C1 segment of cervical spinal cord (tissue), 14 donors: ENCODE results near the gene PADI6.
"Not testable (repeated sequence)": the region's sequence is repeated elsewhere in the genome, so short reads cannot be mapped to it uniquely, and the experiment has no call there.

Experiments used
- DNase-seq, 14 donors: peaks; one replicate each; lab custom pipeline; 2025; lab: John Stamatoyannopoulos, UW

PADI6 gene

GRCh38 chr1:17371896-17372295, at the start of gene PADI6:
Gene PADI6, plus strand, starts transcription at chr1:17372196. Its CDS starts 50 bp downstream, at chr1:17372246.
- DNase-seq = no peak

DNA sequence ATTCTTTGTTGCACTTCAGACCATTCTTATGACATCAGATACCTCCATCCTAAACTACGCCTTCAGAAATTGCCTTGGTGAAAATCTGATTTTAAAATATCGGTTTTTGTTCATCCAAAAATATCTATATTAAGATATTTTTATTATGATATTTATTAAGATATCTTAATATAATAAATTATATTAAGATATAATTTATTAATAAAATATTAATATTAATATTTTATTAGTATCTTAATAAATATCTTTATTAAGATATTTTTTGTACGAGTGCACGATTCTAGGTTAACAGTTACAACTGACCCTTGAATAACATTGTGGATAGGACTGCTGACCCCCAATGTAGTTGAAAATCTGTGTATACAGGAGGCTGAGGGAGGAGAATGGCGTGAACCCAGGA, 43.1 kb upstream of the PADI6 start:
- DNase-seq = no peak

- no peak for DNase-seq
Observed at GRCh38 chr1:17329610-17330009, 42.4 kb upstream of the PADI6 start.

DNA sequence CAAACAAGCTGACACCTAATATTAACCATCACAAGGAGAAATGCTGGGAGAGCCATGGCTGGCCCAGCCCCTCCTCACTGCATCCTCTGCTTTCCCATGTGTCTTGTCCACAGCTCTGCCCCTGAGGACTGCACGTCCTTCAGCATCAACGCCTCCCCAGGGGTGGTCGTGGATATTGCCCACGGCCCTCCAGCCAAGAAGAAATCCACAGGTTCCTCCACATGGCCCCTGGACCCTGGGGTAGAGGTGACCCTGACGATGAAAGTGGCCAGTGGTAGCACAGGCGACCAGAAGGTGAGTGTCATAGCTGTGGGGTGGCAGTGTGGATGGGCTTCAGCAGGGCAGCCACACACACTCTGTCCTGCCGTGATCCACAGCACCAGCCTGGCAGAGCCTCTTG, 41.1 kb upstream of the PADI6 start:
- DNase-seq = no peak

- DNase-seq = no peak
Observed at GRCh38 chr1:17333081-17333480, 38.9 kb upstream of the PADI6 start.

DNA sequence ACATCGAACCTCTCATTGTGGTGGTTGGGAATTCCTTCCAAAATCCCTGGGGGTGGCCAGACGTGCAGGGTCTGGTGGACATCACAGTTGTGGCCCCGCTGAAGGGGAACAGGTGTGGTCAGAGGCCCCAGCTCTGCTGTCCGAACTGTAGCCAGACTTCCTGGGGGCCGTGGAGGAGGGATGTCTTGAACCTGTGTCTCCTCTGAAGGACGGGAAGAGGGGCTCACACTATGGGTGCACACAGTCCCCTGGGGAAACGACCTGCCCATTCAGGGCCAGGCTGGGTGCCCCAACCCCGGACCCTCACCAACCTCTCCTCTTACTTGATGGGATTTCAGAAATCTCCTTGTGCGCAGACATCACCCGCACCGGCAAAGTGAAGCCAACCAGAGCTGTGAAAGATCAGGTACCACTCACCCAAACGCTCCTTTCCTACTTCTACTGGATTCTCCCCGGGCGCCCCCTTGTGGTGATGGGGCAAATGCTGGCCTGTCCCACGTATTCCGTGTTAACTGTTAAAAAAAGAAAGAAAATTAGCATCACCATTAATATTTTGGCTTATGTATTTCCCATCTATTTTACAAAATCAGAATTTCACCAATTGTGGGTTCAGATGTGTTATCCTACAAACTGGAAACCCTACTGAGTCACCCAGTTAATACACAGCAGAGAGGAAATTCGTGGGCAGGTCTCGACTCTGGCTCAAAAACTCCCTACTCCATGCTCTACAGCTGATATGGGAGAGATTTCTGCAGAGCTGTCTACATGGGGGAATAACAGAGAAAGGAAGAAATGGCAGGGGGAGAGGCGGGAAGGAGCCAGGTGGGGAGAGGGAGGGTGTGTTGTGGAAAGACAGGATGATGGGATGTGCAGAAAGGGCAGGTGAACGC, 35.9 kb upstream of the PADI6 start:
- peak in 4 of 14 donors; percentile 2 to 39 (median 12) for DNase-seq

- no peak for DNase-seq
Observed at GRCh38 chr1:17338706-17339493, 33.1 kb upstream of the PADI6 start.

DNA sequence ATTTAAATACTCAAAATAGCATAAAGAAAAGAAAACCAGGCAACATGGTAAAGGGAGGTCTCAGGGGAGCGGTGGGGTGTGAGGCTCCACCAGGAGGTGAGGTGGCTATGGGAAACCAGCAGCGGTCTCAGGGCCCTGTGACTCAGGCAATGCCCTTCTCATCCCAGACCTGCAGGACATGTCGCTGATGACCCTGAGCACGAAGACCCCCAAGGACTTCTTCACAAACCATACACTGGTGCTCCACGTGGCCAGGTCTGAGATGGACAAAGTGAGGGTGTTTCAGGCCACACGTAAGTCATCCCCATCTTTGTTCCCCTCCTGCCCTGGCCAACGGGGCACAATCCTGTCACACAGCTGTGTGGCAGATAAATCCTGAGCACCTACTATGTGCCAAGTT, 32.5 kb upstream of the PADI6 start:
- DNase-seq = no peak

DNA sequence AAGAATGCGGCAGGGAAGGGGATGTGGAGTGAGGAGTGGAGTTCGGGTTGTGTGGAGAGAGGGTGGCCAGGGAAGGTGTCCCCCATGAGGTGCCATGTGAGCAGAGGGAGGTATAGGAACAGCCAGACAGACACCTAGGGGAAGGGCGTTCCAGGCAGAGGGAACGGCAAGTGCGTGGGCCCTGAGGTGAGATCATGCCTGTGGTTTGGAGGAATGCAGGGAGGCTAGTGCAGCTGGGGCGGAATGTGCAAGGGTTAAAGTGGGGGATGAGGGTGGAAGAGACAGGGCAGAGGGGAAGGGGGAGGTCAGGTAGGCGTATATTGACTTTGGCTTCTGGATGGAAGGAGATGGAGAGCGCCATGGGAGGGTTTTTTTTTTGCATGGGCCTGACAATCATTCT, 31.6 kb upstream of the PADI6 start:
- no peak for DNase-seq

DNA sequence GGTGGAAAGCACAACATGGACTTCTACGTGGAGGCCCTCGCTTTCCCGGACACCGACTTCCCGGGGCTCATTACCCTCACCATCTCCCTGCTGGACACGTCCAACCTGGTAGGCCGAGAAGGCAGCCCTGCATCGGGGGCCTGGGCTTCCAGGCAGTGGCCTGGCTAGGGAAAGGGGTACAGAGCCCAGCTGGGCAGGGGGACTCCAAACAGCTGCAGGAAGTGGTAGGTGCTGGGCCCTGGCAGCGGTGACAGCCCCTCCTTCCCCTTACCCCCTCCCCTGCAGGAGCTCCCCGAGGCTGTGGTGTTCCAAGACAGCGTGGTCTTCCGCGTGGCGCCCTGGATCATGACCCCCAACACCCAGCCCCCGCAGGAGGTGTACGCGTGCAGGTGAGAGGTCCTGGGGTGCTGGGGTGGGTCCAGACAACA, 30.0 kb upstream of the PADI6 start:
- DNase-seq = no peak

DNA sequence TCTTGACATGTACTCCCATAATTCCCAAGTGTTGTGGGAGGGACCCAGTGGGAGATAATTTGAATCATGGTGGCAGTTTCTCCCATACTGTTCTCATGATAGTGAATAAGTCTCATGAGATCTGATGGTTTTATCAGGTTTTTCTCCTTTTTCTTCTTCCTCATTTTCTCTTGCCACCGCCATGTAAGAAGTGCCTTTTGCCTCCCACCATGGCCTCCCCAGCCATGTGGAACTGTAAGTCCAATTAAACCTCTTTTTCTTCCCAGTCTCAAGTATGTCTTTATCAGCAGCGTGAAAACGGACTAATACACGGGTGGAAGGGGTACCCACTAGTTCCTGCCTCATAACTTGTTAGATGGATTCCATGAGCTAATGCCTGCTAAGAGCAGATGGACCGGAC, 26.5 kb upstream of the PADI6 start:
- not testable (repeated sequence) for DNase-seq

DNA sequence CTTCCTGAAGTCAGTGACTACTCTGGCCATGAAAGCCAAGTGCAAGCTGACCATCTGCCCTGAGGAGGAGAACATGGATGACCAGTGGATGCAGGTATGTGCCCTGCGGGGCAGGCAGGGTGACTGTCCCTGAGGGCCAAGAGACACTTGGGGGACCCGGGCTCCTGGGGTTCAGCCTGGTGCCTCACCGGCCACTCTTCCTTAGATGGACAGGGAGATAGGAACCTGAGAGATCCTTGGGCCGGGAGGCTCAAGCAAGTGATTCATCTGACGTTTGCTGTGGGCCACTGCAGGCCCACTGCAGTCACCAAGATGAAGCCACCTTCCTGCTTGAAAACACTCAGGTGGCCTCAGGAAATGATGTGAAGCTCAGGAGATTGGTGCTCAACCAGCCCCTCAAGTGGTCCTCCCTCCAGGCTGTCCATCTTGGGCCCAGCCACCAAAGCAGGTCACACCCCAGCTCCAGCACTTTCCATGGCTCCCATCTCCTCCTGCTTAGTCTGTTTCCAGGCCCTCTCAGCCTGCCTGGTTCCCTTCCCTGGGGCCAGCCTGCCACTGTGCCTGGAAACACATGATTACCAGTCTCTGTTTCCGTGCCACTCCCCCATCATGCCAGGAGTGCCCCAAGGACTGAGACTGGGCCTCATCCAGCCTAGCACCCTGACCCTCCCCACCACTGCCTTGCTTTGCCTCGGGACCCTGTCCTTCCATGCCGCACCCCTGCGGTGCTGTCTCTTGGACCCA, 25.8 kb upstream of the PADI6 start:
- DNase-seq = no peak

GRCh38 chr1:17347769-17348592, 24.0 kb upstream of the PADI6 start:
- no peak for DNase-seq

- DNase-seq = no peak
Observed at GRCh38 chr1:17348593-17349234, 23.3 kb upstream of the PADI6 start.

DNA sequence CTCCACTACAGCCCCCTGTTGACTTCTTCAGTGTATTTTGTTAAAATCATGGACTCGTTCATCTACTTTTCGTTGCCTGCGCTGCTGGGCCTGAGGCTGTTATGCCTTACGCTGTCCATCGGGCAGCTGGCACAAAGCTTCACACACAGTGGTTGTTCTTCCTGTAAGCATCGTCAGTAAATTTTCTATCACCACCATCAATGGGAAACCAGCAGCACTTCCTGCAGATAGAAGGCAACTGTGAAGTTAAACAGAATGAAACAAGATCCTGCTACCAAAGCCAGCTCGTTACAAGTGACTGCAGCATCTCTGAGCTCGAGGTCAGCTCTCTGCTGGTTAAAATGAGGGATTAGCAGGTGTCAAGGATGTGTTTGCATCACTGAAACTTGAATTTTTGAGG, 21.9 kb upstream of the PADI6 start:
- DNase-seq = no peak

- no peak for DNase-seq
Observed at GRCh38 chr1:17350928-17351446, 21.0 kb upstream of the PADI6 start.

DNA sequence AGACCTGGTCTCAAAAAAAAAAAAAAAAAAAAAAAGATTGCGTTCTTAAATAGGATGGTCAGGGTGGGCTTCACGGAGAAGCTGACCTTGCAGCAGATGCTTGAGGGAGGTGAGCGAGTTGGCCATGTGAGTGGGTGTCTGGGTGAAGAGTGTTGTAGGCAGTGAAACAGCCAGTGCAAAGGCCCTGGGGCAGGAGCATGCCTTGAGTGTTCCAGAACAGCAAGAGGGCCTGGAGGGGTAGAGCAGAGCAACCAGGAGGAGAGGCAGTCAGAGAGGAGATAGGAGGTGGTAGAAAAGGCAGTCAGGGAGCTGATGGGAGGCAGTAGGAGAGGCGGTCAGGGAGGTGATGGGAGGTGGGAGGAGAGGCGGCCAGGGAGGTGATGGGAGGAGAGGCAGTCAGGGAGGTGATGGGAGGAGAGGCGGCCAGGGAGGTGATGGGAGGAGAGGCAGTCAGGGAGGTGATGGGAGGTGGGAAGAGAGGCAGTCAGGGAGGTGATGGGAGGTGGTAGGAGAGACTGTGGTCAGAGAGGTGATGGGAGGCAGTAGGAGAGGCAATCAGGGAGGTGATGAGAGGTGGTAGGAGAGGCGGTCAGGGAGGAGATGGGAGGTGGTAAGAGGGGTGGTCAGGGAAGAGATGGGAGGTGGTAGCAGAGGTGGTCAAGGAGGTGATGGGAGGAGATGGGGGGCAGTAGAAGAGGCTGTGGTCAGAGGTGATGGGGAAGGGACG, 20.2 kb upstream of the PADI6 start:
- no peak for DNase-seq

DNA sequence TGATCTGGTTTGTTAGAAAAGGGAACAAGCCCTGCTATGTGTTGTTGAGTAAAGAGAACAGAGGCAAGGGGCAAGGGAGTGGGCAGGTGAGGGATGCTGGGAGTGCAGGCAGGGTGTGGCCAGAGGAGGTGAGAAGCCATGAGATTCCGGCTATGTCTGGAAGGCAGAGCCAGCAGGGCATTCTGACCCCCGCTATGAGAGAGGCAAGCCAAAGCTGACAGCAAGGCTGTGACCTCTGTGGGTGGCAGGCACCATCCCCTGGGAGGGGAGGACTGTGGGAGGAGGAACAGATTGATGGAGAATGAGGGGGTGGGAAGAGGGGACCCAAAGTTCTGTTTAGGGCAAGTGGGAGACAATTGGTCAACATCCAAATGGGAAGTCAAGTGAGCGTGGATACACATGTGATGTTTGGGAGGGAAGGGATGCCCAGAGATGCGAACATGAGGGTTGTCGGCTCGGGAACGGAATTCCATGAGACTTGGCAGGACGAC, 19.5 kb upstream of the PADI6 start:
- DNase-seq = no peak

DNA sequence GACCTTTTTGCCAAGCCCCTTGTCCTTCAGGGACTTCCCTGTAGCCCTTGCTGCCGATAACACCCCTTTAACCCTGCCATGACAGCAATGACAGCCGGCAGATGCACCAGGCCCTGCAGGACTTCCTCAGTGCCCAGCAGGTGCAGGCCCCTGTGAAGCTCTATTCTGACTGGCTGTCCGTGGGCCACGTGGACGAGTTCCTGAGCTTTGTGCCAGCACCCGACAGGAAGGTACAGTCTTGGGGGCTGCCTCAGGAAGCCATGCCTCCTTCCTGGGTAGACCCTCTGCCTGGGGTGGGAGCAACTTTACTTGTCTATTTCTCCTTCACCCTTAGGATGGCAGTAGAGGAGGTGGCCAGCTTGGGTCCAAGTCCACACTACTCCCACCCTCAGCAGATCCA, 16.1 kb upstream of the PADI6 start:
- no peak for DNase-seq
